ENCODE measurements around the gene SYTL3. TPM values are rescaled to one million over a fixed set of nuclear protein-coding genes. Genes with fewer than 3 reads are reported as not detected.

Gene SYTL3
- total RNA-seq, 1 experiment from 2014 or later: 1.2 TPM

GRCh38 chr6:158764183-158764849 is 114.5 kb downstream of the SYTL3 start:
- Histone ChIP-seq H3K4me3 (ENCODE audit: insufficient read depth, low read depth, low read length) (no peak overlapping the region), H3K27me3 (ENCODE audit: control insufficient read depth, insufficient read depth, low read length) (no peaks in the 10 kb centered on the region), H3K36me3 (replicated peaks; ENCODE audit: control insufficient read depth, insufficient read depth, low read length) (peaks cover 36% of the 10 kb centered on the region)
- peak; percentile 54 for DNase-seq

GRCh38 chr6:158764926-158765325 is 115.1 kb downstream of the SYTL3 start:
- DNase-seq: peak; percentile 35
- no peak overlapping the region for H3K4me3 ChIP-seq (ENCODE audit: insufficient read depth, low read depth, low read length)
- peaks cover 42% of the 10 kb centered on the region for H3K36me3 ChIP-seq (replicated peaks; ENCODE audit: control insufficient read depth, insufficient read depth, low read length)
- no peaks in the 10 kb centered on the region for H3K27me3 ChIP-seq (ENCODE audit: control insufficient read depth, insufficient read depth, low read length)

GRCh38 chr6:158765499-158766068 is 115.7 kb downstream of the SYTL3 start:
- DNase-seq: peak; percentile 31
- Histone ChIP-seq H3K4me3 (ENCODE audit: insufficient read depth, low read depth, low read length) (no peak overlapping the region), H3K27me3 (ENCODE audit: control insufficient read depth, insufficient read depth, low read length) (no peaks in the 10 kb centered on the region), H3K36me3 (replicated peaks; ENCODE audit: control insufficient read depth, insufficient read depth, low read length) (peaks cover 49% of the 10 kb centered on the region)

DNA sequence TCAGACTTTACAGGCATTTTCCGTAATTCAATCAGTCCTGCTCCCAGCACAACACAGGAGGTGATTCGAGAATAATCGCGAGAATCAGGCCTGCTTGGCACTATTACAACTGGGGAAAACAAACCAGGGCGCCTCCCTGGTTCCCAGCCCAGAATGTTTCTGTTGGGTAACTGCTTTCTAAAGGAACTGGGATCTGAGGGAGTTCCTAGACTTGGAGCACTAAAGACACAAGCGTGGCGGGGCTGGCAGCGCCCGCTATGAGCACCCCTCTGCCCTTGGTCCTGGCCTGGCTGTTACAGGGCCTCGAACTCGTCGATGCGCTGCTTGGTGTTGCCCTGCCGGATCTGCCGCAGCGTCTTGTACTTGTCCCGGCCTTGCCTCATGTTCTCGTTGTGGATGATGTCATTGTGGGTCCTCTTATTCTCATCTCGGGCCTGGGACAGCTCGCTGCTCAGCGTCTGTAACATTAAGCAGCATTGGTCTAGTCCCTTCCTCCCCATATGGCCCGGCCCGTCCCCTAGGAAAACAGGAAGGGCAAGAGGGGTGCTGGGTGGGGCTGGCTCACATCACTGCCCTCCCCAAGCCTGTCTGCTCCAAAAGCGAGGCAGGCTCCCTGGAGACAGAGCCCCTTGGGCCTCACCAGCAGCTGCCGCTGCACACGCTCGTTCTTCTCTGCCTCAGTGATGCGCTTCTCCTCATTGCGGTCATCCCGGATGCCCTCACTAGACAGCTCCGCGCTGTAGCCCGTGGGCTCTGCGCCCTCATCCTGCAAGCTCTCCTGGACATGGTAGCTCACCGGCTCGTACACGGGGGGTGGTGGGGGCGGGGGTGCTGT is 117.0 kb downstream of the SYTL3 start:
- Histone ChIP-seq H3K27me3 (ENCODE audit: control insufficient read depth, insufficient read depth, low read length) (no peaks in the 10 kb centered on the region), H3K36me3 (replicated peaks; ENCODE audit: control insufficient read depth, insufficient read depth, low read length) (peaks cover 61% of the 10 kb centered on the region), H3K4me3 (ENCODE audit: insufficient read depth, low read depth, low read length) (no peak overlapping the region)
- peak; percentile 46 for DNase-seq

DNA sequence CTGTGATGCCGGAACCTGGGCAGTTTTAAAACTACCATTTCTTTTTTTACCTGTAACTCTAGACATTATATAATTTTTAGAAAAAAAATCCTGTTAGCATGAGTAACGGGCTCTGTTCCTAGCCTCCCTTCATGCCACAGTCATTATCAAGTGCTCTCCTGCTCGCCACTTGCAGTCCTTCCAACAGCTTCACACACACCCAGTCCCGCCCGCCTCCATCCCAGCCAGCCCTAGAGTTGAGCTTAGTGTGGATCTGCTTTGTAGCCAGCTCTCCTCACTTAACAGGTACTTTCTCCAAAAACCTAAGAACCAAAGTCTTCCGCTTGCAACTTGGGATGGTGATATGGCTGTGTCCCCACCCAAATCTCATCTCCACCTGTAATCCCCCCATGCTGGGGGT is 117.9 kb downstream of the SYTL3 start:
- Histone ChIP-seq H3K27me3 (ENCODE audit: control insufficient read depth, insufficient read depth, low read length) (no peaks in the 10 kb centered on the region), H3K4me3 (ENCODE audit: insufficient read depth, low read depth, low read length) (no peak overlapping the region), H3K36me3 (replicated peaks; ENCODE audit: control insufficient read depth, insufficient read depth, low read length) (peaks cover 70% of the 10 kb centered on the region)
- DNase-seq: no peak

DNA sequence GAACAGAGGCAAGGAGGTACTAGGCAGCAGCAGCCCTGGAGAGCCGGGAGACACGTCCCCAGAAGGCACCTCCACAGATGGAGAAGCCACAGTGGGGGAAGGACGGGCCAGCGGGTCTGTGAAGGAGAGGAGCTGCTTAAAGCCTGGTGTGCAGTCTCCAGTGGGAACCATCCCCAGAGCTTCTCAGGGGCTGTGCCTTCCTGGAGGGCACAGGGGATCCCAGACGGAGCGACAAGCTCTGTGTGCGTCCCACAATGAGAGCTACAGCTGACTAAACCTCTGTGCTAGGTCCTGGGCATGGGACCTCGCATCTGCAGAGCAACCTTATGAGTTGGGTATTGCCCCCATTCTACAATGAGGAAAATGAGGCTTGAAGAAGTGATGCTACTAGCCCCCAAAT is 118.6 kb downstream of the SYTL3 start:
- DNase-seq: no peak
- Histone ChIP-seq H3K36me3 (replicated peaks; ENCODE audit: control insufficient read depth, insufficient read depth, low read length) (peaks cover 77% of the 10 kb centered on the region), H3K27me3 (ENCODE audit: control insufficient read depth, insufficient read depth, low read length) (no peaks in the 10 kb centered on the region), H3K4me3 (ENCODE audit: insufficient read depth, low read depth, low read length) (no peak overlapping the region)

DNA sequence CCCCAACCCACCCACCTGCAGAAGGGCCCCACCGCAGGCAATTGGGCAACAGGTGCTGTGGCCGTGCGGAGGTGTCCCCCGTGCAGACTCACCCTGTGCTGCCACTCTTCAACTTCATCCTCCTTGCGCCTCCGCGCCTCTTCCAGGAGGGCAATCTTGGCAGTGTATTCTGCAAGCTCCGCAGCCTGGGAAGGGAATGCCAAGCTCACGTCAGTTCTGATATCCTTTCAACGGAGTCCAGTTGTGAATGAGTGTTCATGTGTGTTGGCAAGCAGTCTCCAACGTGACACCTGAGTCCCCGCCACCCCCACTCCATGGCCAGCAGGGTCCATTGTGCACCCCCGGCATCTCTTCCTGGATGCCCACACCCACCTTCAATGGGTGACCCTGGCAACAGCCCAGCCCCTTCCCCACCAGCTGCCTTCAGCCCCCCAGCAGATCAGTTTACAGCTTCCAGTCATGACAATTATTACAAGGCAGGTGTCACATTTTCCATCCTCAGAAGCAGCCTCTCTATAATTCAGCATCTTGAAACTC is 119.4 kb downstream of the SYTL3 start:
- H3K4me3 ChIP-seq (ENCODE audit: insufficient read depth, low read depth, low read length): no peak overlapping the region
- peaks cover 84% of the 10 kb centered on the region for H3K36me3 ChIP-seq (replicated peaks; ENCODE audit: control insufficient read depth, insufficient read depth, low read length)
- peak; percentile 29 for DNase-seq
- no peaks in the 10 kb centered on the region for H3K27me3 ChIP-seq (ENCODE audit: control insufficient read depth, insufficient read depth, low read length)

DNA sequence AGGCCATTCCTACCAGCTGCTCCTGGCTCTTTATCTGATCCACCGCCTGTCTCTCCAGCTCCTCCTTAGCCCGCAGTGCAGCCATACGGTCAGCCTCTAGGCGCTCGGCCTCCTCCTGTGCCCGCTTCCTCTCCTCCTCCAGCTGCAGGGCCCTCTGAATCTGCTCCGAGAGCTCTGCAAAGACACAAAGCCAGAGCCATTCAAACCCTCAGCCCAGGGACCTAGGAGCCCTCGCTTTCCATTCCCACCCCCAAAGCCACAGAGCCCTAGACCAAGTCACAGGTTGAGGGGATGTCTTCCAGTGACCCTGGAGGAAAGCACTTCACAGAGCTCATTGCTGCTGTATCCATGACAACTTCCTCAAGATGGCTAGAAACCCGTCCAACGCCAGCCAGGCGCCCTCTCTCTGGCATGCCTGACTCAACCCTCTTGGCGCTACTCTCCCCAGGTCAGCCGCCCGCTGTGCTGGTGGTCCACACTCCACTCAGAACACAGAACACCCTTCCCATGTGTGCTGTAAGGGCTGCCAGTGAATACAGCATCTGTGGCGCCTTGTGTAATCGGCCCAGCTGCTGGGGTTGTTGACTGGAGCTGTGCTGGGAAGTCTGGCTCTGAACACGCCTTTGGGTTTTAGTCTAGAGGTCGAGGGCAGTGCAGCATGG is 120.0 kb downstream of the SYTL3 start:
- peaks cover 89% of the 10 kb centered on the region for H3K36me3 ChIP-seq (replicated peaks; ENCODE audit: control insufficient read depth, insufficient read depth, low read length)
- peak; percentile 46 for DNase-seq
- H3K4me3 ChIP-seq (ENCODE audit: insufficient read depth, low read depth, low read length): no peak overlapping the region
- no peaks in the 10 kb centered on the region for H3K27me3 ChIP-seq (ENCODE audit: control insufficient read depth, insufficient read depth, low read length)

GRCh38 chr6:158770533-158771330 is 120.9 kb downstream of the SYTL3 start:
- Histone ChIP-seq H3K27me3 (ENCODE audit: control insufficient read depth, insufficient read depth, low read length) (no peaks in the 10 kb centered on the region), H3K4me3 (ENCODE audit: insufficient read depth, low read depth, low read length) (no peak overlapping the region), H3K36me3 (replicated peaks; ENCODE audit: control insufficient read depth, insufficient read depth, low read length) (peaks cover 86% of the 10 kb centered on the region)
- DNase-seq: no peak

GRCh38 chr6:158771399-158772152 is 121.7 kb downstream of the SYTL3 start:
- Histone ChIP-seq H3K4me3 (ENCODE audit: insufficient read depth, low read depth, low read length) (no peak overlapping the region), H3K27me3 (ENCODE audit: control insufficient read depth, insufficient read depth, low read length) (no peaks in the 10 kb centered on the region), H3K36me3 (replicated peaks; ENCODE audit: control insufficient read depth, insufficient read depth, low read length) (peaks cover 88% of the 10 kb centered on the region)
- DNase-seq: no peak

GRCh38 chr6:158772172-158772571 is 122.3 kb downstream of the SYTL3 start:
- no peaks in the 10 kb centered on the region for H3K27me3 ChIP-seq (ENCODE audit: control insufficient read depth, insufficient read depth, low read length)
- no peak for DNase-seq
- H3K36me3 ChIP-seq (replicated peaks; ENCODE audit: control insufficient read depth, insufficient read depth, low read length): peaks cover 88% of the 10 kb centered on the region
- H3K4me3 ChIP-seq (ENCODE audit: insufficient read depth, low read depth, low read length): no peak overlapping the region

- Histone ChIP-seq H3K36me3 (replicated peaks; ENCODE audit: control insufficient read depth, insufficient read depth, low read length) (peaks cover 88% of the 10 kb centered on the region), H3K27me3 (ENCODE audit: control insufficient read depth, insufficient read depth, low read length) (no peaks in the 10 kb centered on the region), H3K4me3 (ENCODE audit: insufficient read depth, low read depth, low read length) (no peak overlapping the region)
- DNase-seq: no peak
Observed at GRCh38 chr6:158772851-158773371, 123.1 kb downstream of the SYTL3 start.

Measured in H7 (cell line).